ENCODE measurements around the gene BEND3.
"Not testable (repeated sequence)": the region's sequence is repeated elsewhere in the genome, so short reads cannot be mapped to it uniquely, and the experiment has no call there.

Gene BEND3

GRCh38 chr6:107020239-107020638 is 95.1 kb downstream of the BEND3 start:
- no peak for ATAC-seq (replicated peaks)
- Mint-ChIP-seq H3K4me1 (ENCODE audit: low read depth in 2 of 2) (no peaks in the 10 kb centered on the region), H3K36me3 (ENCODE audit: insufficient read depth) (peaks cover 2% of the 10 kb centered on the region)

GRCh38 chr6:107019628-107020027 is 95.7 kb downstream of the BEND3 start:
- DNase-seq; H3K9me3 Mint-ChIP-seq; H3K27me3 Mint-ChIP-seq; ATAC-seq (replicated peaks); H3K4me1 Mint-ChIP-seq (ENCODE audit: low read depth in 2 of 2); H3K27ac Mint-ChIP-seq; H3K36me3 Mint-ChIP-seq (ENCODE audit: insufficient read depth); H3K4me3 Mint-ChIP-seq: not testable (repeated sequence)

More at GRCh38 chr6:107020239-107020638, 95.1 kb downstream of the BEND3 start:
- no peaks in the 10 kb centered on the region for H3K9me3 Mint-ChIP-seq
- H3K4me3 Mint-ChIP-seq: no peak overlapping the region
- H3K27ac Mint-ChIP-seq: no peak overlapping the region
- no peak for DNase-seq
- no peaks in the 10 kb centered on the region for H3K27me3 Mint-ChIP-seq

- DNase-seq (no peak), ATAC-seq (replicated peaks) (no peak)
- Mint-ChIP-seq H3K4me1 (ENCODE audit: low read depth in 2 of 2) (no peaks in the 10 kb centered on the region), H3K27ac (no peak overlapping the region), H3K27me3 (peaks cover 4 to 8% of the 10 kb centered on the region in 2 donors), H3K36me3 (ENCODE audit: insufficient read depth) (peaks cover 2% of the 10 kb centered on the region), H3K4me3 (no peak overlapping the region), H3K9me3 (no peaks in the 10 kb centered on the region)
Observed at GRCh38 chr6:107019047-107019446, 96.3 kb downstream of the BEND3 start.

All from effector memory CD8-positive, alpha-beta T cell (primary cell).